Stimulated activated CD4-positive, alpha-beta T cell treated with anti-CD3 and anti-CD28 coated beads, TNF-alpha, amount 100 ng/mL, for 1 hour (primary cell): ENCODE measurements around the gene CYSLTR1.
A peak's percentile ranks its signal among the peaks of the same experiment; 100 is the strongest.
"Not testable (repeated sequence)": the region's sequence is repeated elsewhere in the genome, so short reads cannot be mapped to it uniquely, and the experiment has no call there.

Experiments
- DNase-seq, 3 donors: peaks; one replicate each; pipeline ENCODE4 v3.0.0-alpha.2; 2020; ENCODE audit warnings: low read depth in 3 of 3, low spot score in 1 of 3

The CYSLTR1 gene

GRCh38 chrX:78327370-78328086 lies at the start of gene CYSLTR1:
Gene CYSLTR1 (minus strand): TSS chrX:78327611. CDS start chrX:78273746, 53,865 bp downstream.
- DNase-seq, result no peak

GRCh38 chrX:78377186-78377585 lies 49.8 kb upstream of the CYSLTR1 start:
- no peak for DNase-seq

- DNase-seq, result no peak
These were observed 48.5 kb upstream of the CYSLTR1 start for GRCh38 chrX:78375894-78376293.

- DNase-seq, result no peak
These were observed 39.2 kb upstream of the CYSLTR1 start for GRCh38 chrX:78366576-78366975.

GRCh38 chrX:78357342-78358055 lies 30.1 kb upstream of the CYSLTR1 start:
- DNase-seq, result no peak

- no peak for DNase-seq
These were observed 6.1 kb upstream of the CYSLTR1 start for GRCh38 chrX:78333521-78333920.

GRCh38 chrX:78331708-78332107 lies 4.3 kb upstream of the CYSLTR1 start:
- DNase-seq, result no peak

GRCh38 chrX:78330540-78330939 lies 3.1 kb upstream of the CYSLTR1 start:
- DNase-seq, result no peak

GRCh38 chrX:78330068-78330467 lies 2.7 kb upstream of the CYSLTR1 start:
- no peak for DNase-seq

- no peak for DNase-seq
These were observed 2.1 kb upstream of the CYSLTR1 start for GRCh38 chrX:78329486-78329885.

GRCh38 chrX:78326401-78326800 lies 1.0 kb downstream of the CYSLTR1 start:
- no peak for DNase-seq

GRCh38 chrX:78322863-78323262 lies 4.5 kb downstream of the CYSLTR1 start:
- no peak for DNase-seq

- DNase-seq, result peak in 2 of 3 donors; percentile 9 to 16
These were observed 5.6 kb downstream of the CYSLTR1 start for GRCh38 chrX:78321809-78322208.

- no peak for DNase-seq
These were observed 11.1 kb downstream of the CYSLTR1 start for GRCh38 chrX:78316265-78316664.

GRCh38 chrX:78315745-78316144 lies 11.7 kb downstream of the CYSLTR1 start:
- no peak for DNase-seq

GRCh38 chrX:78314561-78314960 lies 12.8 kb downstream of the CYSLTR1 start:
- no peak for DNase-seq

- DNase-seq, result no peak
These were observed 13.9 kb downstream of the CYSLTR1 start for GRCh38 chrX:78313526-78313925.

GRCh38 chrX:78307665-78308064 lies 19.7 kb downstream of the CYSLTR1 start:
- no peak for DNase-seq

- DNase-seq, result no peak
These were observed 24.3 kb downstream of the CYSLTR1 start for GRCh38 chrX:78303086-78303485.

GRCh38 chrX:78300933-78301332 lies 26.5 kb downstream of the CYSLTR1 start:
- not testable (repeated sequence) for DNase-seq

- DNase-seq, result no peak
These were observed 43.9 kb downstream of the CYSLTR1 start for GRCh38 chrX:78283511-78283910.

- DNase-seq, result no peak
These were observed 90.3 kb downstream of the CYSLTR1 start for GRCh38 chrX:78237127-78237526.

- not testable (repeated sequence) for DNase-seq
These were observed 101.4 kb downstream of the CYSLTR1 start for GRCh38 chrX:78226047-78226446.
